22Rv1 (cell line): ENCODE data around the gene ANKRD63.

Experiments
- H3K27ac ChIP-seq: fragments of 450-650 bp; 2 replicates; pipeline ENCODE4 v1.5.1; 2017
- ZFX ChIP-seq: fragments of 450-650 bp; IDR thresholded peaks from 2 replicates; pipeline ENCODE4 v1.6.1; 2017; ENCODE audit warnings: antibody characterized with exemption, borderline replicate concordance
- TF ChIP-seq, protein P1 (sequence below): fragments of 450-650 bp; IDR thresholded peaks from 2 replicates; pipeline ENCODE4 v1.5.1; 2017; ENCODE audit warnings: mild to moderate bottlenecking

Gene ANKRD63

DNA sequence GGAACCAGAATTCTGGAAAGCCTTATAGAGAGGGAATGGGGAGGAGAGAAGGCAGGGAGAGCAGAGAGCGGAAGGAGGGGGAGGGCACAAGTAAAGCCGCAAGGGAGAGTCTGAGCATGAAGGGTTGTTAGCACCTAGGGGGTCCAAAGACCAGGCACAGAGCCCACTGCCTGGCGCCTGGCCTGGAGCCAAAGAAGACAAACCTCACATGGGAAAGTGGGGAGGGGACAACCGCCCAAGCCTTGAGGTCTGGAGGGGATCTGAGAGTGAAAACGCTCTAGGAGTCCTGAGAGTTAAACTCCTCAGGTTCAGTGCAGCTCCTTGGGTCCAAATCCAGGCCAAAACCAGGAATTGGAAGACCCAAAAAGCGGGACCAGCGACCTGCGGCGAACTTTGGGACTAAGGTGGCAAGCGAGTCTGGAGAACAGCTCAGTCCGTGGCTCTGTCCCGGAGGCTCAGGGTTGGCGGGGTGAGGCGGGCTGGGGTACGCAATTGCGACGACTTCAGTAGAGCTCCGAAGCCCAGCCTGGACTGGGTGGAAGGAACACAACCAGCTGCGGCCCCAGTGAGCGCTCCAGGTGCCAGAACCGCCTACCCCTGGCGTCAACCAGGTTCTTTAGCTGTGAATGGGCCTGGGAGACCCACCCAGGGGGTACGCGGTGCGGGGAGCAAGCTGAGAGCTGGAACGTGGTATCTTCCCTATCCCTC, 39.8 kb upstream of the ANKRD63 start:
- H3K27ac ChIP-seq = peak overlapping the region; percentile 65
- TF ChIP-seq ZFX = no peak

DNA sequence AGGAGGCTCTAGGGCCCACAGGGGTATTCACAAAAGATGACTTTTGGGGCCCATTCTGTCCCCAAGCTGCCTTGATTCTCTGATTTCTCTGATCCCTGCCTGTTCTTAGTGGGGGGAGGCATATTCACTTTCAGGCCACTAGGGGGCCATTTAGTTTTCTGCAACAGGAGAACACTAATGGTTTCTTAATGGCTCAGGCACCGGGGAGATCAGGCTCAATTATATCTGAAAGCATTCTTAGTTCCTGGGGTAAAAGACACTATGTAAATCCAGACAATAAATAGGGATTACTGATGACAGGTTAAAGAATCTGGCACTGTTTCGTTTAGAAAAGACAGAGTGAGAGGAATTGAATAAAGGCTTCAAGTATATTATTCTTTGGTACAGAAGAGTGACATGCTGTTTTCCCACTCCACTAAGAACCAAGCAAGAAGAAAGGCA, 38.1 kb upstream of the ANKRD63 start:
- H3K27ac ChIP-seq = no peak overlapping the region
- TF ChIP-seq, protein P1, sequence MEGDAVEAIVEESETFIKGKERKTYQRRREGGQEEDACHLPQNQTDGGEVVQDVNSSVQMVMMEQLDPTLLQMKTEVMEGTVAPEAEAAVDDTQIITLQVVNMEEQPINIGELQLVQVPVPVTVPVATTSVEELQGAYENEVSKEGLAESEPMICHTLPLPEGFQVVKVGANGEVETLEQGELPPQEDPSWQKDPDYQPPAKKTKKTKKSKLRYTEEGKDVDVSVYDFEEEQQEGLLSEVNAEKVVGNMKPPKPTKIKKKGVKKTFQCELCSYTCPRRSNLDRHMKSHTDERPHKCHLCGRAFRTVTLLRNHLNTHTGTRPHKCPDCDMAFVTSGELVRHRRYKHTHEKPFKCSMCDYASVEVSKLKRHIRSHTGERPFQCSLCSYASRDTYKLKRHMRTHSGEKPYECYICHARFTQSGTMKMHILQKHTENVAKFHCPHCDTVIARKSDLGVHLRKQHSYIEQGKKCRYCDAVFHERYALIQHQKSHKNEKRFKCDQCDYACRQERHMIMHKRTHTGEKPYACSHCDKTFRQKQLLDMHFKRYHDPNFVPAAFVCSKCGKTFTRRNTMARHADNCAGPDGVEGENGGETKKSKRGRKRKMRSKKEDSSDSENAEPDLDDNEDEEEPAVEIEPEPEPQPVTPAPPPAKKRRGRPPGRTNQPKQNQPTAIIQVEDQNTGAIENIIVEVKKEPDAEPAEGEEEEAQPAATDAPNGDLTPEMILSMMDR = peak; percentile 92
- no peak for TF ChIP-seq ZFX

DNA sequence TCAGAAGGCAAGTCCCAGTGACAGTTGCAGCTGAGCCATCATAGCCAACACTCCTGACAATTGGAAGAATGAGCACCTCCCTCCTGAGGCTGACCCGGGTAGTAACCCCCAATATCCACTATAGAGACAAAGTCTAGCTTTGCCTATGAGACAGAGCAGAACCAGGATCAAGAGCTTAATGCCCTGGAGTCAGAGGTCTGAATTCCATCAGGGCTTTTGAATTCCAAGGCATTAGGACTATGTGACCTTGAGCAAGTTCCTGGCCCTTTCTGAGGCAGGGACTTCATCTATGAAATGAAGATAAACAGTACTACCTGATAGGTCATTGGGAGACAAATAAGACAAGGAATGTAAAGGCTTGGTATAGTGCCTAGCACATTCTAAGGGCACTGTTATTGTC, 37.5 kb upstream of the ANKRD63 start:
- H3K27ac ChIP-seq = no peak overlapping the region
- no peak for TF ChIP-seq ZFX

DNA sequence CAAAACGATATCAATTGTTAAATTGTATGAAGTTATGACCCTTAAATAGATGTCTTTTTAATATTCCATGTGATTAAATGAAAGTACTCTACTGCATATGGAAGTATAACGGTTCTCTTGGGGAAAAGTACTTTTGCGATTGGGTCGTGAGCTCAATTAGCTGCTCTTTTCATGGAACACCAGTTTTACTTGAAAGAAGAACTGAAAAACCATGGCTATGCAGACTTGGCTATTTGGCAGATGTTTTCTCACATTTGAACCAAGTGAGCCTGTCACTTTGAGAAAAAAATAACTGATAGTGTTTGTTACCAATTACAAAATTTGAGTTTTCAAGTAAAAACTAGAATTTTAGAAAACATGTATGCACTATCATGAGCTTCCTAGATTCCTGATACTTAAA, 34.7 kb upstream of the ANKRD63 start:
- no peak overlapping the region for H3K27ac ChIP-seq
- TF ChIP-seq, protein P1 = no peak
- TF ChIP-seq ZFX = no peak

DNA sequence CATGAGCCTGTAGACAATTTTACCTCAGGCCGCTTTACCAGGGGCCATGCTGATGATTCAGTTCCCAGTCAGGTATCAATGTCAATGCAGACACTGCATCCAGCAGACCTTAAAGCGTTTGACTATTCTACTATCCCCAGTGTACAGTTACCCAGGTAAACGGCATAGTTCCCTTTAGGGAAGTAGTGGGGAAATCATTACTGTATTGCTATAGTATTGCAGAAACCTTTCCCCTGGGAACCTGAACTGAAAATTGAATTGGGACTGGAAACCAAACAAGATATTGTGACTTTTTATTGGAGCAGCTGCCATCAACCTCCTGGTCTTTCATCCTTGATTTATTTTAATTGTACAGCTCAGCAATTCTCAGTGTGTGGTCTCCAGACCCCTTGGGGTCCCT, 34.1 kb upstream of the ANKRD63 start:
- H3K27ac ChIP-seq = no peak overlapping the region
- TF ChIP-seq ZFX = no peak
- TF ChIP-seq, protein P1 = no peak

DNA sequence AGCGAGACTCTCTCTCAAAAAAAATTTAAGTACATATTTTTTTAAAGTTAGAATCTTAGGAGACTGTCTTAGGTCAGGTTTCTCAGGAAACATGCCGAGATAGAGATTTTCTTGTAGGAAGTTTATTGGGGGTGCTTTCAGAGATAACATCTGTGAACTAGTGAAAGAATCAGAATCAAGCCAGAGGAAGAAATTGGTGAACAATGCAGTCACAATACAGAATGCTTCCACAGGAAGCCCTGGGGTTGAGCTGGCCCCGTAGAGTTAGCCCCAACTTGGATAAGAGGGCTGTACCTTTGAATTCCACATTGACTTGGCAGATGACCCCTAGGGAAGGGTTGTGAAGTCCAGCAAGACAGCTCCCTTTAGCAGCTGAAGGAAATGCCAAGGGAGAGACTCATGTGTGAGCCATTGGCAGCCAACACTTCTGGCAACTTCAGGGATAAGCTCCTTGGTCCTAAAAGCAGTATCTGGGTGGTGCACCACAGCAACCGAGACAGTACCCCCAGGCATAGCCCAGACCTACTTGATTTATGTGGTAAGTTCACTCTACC, 31.9 kb upstream of the ANKRD63 start:
- no peak overlapping the region for H3K27ac ChIP-seq

DNA sequence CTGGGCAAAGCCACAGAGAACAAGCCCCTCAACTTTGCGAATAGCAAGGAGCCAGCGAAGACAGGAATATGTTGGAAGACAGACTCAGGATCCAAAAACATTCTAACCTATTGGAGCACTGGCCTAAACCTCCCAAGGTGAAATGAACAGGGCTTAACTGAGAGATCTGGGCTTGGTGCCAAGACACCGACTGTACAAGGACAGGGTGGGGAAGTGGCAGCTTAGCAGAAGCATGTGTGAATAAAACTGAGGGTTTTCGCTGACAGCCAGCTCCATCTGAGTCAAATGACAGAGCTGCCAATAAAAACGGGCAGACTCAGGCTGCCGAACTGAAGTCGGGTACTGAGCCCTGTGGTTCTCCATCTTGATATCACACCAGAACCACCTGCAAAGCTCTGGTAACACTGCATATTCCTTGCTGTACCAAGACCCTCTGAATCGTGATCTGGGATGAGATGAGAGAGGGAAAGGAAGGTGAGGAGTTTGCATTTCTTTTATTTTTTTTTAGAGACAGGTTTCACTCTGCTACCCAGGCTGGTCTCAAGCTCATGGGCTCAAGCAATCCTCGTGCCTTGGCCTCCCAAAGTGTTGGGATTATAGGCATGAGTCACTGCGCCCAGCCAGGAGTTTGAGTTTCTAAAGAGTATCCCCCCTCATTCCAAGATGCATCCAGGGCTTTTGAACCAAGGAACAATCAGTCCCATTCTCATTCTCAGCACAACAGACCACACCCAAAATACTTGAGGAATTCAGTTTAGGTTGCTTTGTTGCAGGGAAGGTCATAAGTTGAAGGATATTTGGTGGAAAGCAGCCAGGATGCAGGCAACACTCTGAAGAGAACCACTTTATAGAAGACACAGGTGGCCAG, 30.9 kb upstream of the ANKRD63 start:
- TF ChIP-seq ZFX = no peak
- TF ChIP-seq, protein P1 = no peak
- no peak overlapping the region for H3K27ac ChIP-seq

More for the DNA sequence above, 31.9 kb upstream of the ANKRD63 start:
- TF ChIP-seq ZFX = no peak
- TF ChIP-seq, protein P1 = no peak
